GM10266 (cell line): ENCODE measurements around the gene PLB1.

ENCODE experiments used
- DNase-seq: peaks from one replicate; pipeline ENCODE4 v3.0.0; 2012; ENCODE audit errors: extremely low spot score
- TF ChIP-seq, protein P1 (sequence below): IDR thresholded peaks from 2 replicates; pipeline ENCODE4 v1.5.1; 2012; ENCODE audit warnings: mild to moderate bottlenecking, low read depth; ENCODE audit not compliant: control insufficient read depth, insufficient read depth; ENCODE audit errors: missing control alignments

The PLB1 gene

DNA sequence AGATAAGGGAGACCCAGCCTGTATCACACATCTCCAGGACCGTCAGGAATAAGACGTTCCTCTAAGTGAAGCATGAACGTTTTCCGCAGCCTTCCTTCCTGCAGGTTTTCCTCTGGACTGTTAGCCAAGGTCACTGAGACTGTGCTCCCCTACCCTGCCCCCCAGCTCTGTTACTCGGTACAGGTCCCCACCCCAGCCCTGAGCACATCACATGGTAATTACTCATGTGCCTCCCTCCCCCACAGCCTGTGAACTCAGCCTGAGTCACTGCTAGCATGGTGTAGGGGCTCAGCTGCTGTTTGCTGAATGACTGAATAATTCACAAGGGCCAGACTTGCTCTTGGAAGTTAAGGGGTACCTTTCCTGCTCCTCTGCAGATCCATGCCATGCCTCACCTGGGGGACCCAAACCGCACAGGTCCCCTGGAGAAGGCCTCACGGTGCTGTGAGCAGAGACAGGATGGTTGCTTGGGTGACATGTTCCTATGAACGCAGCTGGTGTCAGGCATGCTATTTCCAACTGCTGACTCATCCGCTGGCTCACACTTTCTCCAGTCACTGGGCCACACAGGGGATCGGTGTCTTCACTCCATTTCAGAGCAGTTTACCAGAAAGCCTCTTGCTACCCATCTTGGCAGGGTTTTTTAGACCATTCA is 88.2 kb downstream of the PLB1 start:
- TF ChIP-seq, protein P1, sequence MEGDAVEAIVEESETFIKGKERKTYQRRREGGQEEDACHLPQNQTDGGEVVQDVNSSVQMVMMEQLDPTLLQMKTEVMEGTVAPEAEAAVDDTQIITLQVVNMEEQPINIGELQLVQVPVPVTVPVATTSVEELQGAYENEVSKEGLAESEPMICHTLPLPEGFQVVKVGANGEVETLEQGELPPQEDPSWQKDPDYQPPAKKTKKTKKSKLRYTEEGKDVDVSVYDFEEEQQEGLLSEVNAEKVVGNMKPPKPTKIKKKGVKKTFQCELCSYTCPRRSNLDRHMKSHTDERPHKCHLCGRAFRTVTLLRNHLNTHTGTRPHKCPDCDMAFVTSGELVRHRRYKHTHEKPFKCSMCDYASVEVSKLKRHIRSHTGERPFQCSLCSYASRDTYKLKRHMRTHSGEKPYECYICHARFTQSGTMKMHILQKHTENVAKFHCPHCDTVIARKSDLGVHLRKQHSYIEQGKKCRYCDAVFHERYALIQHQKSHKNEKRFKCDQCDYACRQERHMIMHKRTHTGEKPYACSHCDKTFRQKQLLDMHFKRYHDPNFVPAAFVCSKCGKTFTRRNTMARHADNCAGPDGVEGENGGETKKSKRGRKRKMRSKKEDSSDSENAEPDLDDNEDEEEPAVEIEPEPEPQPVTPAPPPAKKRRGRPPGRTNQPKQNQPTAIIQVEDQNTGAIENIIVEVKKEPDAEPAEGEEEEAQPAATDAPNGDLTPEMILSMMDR = no peak
- DNase-seq = peak; percentile 29

DNA sequence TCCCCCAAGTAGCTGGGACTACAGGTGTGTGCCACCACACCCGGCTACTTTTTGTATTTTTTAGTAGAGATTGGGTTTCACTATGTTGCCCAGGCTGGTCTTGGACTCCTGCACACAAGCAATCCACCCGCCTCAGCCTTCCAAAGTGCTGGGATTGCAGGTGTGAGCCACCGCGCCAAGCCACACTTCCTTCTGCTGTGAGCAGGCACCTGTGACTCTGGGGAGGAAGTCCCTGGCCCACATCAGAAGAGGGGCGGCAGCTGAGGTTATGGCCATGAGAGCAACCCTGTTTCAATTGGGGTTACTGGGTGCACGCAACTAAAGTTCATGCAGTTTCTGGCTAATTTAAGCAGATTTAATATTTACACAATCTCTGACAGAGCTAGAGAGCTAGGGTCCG is 91.0 kb downstream of the PLB1 start:
- no peak for DNase-seq
- TF ChIP-seq, protein P1 = no peak

DNA sequence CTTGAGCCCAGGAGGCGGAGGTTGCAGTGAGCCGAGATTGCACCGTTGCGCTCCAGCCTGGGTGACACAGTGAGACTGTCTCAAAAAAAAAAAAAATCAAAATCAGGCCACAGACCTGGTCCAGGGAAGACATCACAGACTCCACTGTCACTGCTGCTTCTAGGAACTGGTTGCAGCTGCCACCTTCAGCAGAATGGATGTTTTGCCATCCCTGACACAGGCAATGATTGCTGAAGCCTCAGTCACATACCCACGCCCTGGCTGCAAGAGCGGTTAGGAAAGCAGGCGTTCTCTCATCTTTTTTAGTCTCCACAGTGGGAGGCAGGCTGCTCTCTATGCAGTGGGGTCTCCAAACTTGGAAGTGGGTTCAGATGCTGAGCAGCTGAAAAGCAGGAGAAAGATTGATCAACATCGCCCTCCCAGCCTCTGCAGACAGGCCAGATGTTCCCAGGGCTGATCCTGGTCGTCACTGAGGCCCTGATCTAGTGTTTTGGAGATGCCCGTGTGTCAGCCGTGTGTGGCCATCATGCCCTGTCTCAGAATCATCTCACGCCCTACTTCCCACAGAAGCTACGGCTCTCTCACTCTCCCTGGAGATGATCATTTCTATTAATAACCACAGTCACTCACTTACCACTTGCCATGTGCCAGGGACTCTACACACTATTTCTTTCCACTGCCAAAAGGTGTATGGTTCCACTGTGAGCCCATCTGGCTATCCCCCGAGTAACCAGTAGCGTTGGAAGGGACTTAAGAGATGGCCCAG is 91.8 kb downstream of the PLB1 start:
- TF ChIP-seq, protein P1 = no peak
- no peak for DNase-seq

DNA sequence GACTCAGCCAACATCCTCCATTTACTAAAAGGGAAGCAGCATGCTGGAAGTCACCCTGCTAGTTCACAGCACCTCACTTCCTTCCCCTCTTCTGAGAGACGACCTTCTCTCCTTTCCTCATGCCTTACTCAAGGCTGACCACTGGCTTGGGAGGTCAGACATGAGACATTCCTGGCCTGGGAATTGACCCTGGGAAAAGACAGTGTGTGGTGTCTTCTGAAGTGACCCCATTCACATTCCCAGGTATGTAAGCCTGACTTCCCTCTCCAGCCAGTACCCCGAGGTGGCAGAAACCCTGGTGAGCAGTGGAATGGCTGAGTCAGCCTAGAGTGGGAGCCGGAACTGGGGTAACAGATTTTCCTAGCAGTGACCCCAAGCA is 92.4 kb downstream of the PLB1 start:
- no peak for DNase-seq

DNA sequence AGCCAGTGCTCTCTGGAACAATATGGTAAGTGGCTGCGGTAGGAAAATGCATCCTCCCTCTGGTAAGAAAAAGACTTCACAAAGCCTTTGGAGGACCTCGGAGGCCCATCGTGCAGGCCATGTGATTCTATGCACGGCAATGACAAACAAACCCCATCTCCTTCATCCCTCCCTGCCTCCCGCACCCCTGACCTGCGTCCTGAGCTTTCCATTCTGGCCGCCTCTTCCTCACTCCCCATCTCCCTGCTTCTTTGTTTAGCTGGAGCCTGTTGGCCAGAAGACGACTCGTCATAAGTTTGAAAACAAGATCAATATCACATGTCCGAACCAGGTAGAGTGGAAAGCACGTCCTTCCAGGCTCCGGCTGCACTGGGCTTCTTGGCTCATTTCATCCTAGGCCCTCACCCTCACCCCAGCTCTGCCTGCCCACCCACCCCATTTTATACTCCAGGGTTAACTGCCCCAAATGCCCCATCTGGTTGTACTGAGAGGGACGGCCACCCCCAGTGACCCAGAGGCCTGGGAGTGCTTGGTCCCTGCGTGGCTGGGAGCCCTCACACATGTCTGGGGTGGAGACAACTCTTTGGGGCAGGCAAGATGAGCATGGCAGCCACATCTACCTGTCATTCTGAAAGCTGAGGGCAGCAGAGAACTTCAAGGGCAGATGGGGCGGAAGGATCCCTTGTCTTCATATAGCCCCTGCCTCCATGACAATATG is 94.0 kb downstream of the PLB1 start:
- TF ChIP-seq, protein P1 = no peak
- DNase-seq = no peak

More for the DNA sequence above, 92.4 kb downstream of the PLB1 start:
- TF ChIP-seq, protein P1 = no peak

DNA sequence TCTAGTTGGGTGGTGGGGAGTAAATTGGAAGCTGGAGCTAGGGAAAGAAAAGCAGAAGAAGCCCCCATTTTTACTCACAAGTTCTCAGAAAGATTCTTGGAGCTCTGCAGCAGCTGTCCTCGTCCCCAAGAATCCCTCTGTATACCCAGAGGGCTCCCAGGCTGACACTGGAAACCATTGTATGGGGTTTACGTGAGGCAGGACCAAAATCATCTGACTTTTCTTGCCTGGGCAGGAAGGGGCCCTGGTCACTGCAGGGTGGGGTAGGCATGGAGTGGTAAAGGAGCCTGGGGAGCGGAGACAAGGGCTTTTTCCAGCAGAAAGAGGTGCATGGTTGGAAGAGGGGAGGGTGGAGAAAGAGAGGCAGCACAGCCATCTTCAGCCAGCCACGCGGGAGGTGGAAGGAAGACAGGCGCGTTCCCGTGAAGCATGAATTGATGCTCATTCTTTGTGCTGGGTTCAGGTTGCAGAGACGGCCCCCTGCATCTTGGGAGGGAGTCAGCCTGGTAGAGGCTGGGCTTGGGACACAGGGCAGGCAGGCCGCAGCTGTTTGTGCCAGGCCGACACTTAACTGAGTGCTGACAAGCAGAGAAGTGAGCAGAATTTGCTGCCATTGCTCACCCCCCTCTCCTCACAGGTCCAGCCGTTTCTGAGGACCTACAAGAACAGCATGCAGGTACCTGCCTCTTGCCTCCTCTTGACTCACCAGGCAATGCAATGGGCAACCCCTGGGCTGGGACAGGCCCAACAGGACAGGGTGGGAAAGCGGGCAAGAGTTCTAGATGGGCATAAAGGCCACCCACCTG is 94.8 kb downstream of the PLB1 start:
- TF ChIP-seq, protein P1 = no peak
- DNase-seq = no peak
